NT2/D1 (cell line): Measurements from ENCODE around the gene NLGN1.

ENCODE experiments used
- SUZ12 ChIP-seq: IDR thresholded peaks from 2 replicates; pipeline ENCODE4 v1.6.1; 2011; ENCODE audit not compliant: insufficient read length, insufficient read depth; ENCODE audit errors: extremely low read depth
- YY1 ChIP-seq: IDR thresholded peaks from 2 replicates; pipeline ENCODE4 v1.6.1; 2011; ENCODE audit not compliant: insufficient read length, insufficient read depth
- ZNF274 ChIP-seq: IDR thresholded peaks from 2 replicates; pipeline ENCODE4 v1.6.1; 2011; ENCODE audit warnings: mild to moderate bottlenecking, low read depth, low read length

DNA sequence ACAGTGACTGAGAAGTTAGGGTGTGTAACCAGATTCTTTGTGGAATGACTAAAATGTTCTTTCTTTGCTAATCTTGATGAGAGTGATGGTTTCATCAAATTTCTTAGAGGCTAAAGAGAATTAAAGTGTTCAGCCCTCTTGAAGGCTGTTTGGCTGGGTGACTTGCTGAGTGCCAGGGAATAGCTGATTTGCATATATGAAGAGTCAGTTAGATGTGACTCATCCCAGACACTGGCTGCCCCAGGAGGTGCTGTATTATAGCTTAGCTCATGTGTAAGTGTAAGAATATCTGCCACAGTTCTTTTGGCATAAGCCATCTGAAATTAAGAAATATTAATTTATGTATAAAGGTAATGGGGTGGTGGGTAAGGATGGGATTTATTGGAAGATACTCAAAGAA, 535.1 kb downstream of the NLGN1 start:
- TF ChIP-seq ZNF274 (no peak), SUZ12 (no peak), YY1 (no peak)
